HPDE6-E6E7 (cell line): ENCODE data around the gene ARHGAP26.
"Not testable (repeated sequence)": the region's sequence is repeated elsewhere in the genome, so short reads cannot be mapped to it uniquely, and the experiment has no call there.

Experiments
- DNase-seq: peaks from one replicate; pipeline ENCODE4 v3.0.0; 2011; ENCODE audit warnings: missing footprints; ENCODE audit errors: extremely low spot score

ARHGAP26 gene

GRCh38 chr5:143182901-143183820 lies 413.0 kb downstream of the ARHGAP26 start:
- DNase-seq: no peak

GRCh38 chr5:143183989-143184388 lies 413.8 kb downstream of the ARHGAP26 start:
- DNase-seq: no peak

GRCh38 chr5:143186623-143187022 lies 416.4 kb downstream of the ARHGAP26 start:
- no peak for DNase-seq

GRCh38 chr5:143187495-143187894 lies 417.3 kb downstream of the ARHGAP26 start:
- DNase-seq: no peak

- no peak for DNase-seq
These were observed 417.9 kb downstream of the ARHGAP26 start for GRCh38 chr5:143188083-143188482.

GRCh38 chr5:143188692-143189091 lies 418.5 kb downstream of the ARHGAP26 start:
- no peak for DNase-seq

GRCh38 chr5:143190260-143190810 lies 420.2 kb downstream of the ARHGAP26 start:
- DNase-seq: no peak

- no peak for DNase-seq
These were observed 421.5 kb downstream of the ARHGAP26 start for GRCh38 chr5:143191720-143192119.

GRCh38 chr5:143192191-143192900 lies 422.2 kb downstream of the ARHGAP26 start:
- DNase-seq: no peak

GRCh38 chr5:143194206-143194605 lies 424.0 kb downstream of the ARHGAP26 start:
- no peak for DNase-seq

- no peak for DNase-seq
These were observed 424.5 kb downstream of the ARHGAP26 start for GRCh38 chr5:143194713-143195112.

- DNase-seq: no peak
These were observed 425.3 kb downstream of the ARHGAP26 start for GRCh38 chr5:143195491-143195890.

GRCh38 chr5:143196601-143197259 lies 426.6 kb downstream of the ARHGAP26 start:
- DNase-seq: no peak

- DNase-seq: no peak
These were observed 427.1 kb downstream of the ARHGAP26 start for GRCh38 chr5:143197260-143197656.

- DNase-seq: no peak
These were observed 428.2 kb downstream of the ARHGAP26 start for GRCh38 chr5:143198332-143198731.

- DNase-seq: no peak
These were observed 429.0 kb downstream of the ARHGAP26 start for GRCh38 chr5:143199161-143199560.

- DNase-seq: no peak
These were observed 429.7 kb downstream of the ARHGAP26 start for GRCh38 chr5:143199843-143200242.

GRCh38 chr5:143200781-143201398 lies 430.7 kb downstream of the ARHGAP26 start:
- DNase-seq: peak; percentile 83

GRCh38 chr5:143201589-143201988 lies 431.4 kb downstream of the ARHGAP26 start:
- no peak for DNase-seq

- DNase-seq: not testable (repeated sequence)
These were observed 433.3 kb downstream of the ARHGAP26 start for GRCh38 chr5:143203301-143203956.
